ENCODE data around the gene DDX28. TPM values are rescaled to one million over a fixed set of nuclear protein-coding genes. Genes with fewer than 3 reads are reported as not detected.
"Not testable (repeated sequence)": the region's sequence is repeated elsewhere in the genome, so short reads cannot be mapped to it uniquely, and the experiment has no call there.

Gene DDX28
- polyA plus RNA-seq, 1 donor, result 9.9 TPM

DNA sequence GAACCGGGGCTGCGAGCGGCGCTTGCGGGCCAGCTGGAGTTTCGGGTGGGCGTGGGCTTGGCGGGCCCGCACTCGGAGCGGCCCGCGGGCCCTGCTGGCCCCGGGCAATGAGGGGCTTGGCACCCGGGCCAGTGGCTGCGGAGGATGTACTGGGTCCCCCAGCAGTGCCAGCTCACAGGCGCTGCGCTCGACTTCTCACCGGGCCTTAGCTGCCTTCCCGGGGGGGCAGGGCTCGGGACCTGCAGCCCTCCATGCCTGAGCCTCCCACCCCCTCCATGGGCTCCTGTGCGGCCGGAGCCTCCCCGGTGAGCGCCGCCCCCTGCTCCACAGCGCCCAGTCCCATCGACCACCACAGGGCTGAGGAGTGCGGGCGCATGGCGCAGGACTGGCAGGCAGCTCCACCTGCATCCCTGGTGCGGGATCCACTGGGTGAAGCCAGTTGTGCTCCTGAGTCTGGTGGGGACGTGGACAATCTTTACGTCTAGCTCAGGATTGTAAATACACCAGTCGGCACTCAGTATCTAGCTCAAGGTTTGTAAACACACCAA is 24.7 kb downstream of the DDX28 start:
- not testable (repeated sequence) for DNase-seq; H3K9me3 ChIP-seq (ENCODE audit: control insufficient read depth, low read depth, low read length); H3K36me3 ChIP-seq (ENCODE audit: control insufficient read depth, insufficient read depth, low read length); H3K27me3 ChIP-seq (ENCODE audit: control insufficient read depth, insufficient read depth, low read length); H3K27ac ChIP-seq (ENCODE audit: low read length); H3K4me3 ChIP-seq (ENCODE audit: low read length); H3K4me1 ChIP-seq (ENCODE audit: control insufficient read depth, insufficient read depth, low read length)
- no CpG with 5 or more reads among the region's 36 CpGs for WGBS (ENCODE audit: insufficient coverage, low lambda C conversion rate)

DNA sequence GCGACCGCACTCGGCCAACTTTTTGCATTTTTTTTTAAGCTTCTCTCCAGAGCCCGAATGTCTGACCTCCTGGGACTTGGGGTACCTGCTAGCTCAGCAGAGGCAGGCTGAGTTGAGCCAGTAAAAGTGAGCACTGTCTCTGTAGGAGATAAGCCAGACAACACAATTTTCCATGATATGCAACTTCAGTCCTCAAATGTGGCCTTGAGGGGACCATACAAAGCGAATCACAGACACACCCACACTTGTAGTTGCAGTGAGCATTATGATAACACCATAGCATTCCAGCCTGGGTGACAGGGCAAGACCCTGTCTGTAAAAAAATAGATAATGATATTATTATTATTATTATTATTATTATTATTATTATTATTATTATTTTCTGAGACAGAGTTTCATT is 26.4 kb downstream of the DDX28 start:
- no peak overlapping the region for H3K4me3 ChIP-seq (ENCODE audit: low read length)
- 80% methylated on average over 1 of the region's 5 CpGs for WGBS (ENCODE audit: insufficient coverage, low lambda C conversion rate)
- H3K9me3 ChIP-seq (ENCODE audit: control insufficient read depth, low read depth, low read length), result no peaks in the 10 kb centered on the region
- peaks cover 7% of the 10 kb centered on the region for H3K4me1 ChIP-seq (ENCODE audit: control insufficient read depth, insufficient read depth, low read length)
- no peak overlapping the region for H3K27ac ChIP-seq (ENCODE audit: low read length)
- H3K27me3 ChIP-seq (ENCODE audit: control insufficient read depth, insufficient read depth, low read length), result no peaks in the 10 kb centered on the region
- DNase-seq, result no peak
- no peaks in the 10 kb centered on the region for H3K36me3 ChIP-seq (ENCODE audit: control insufficient read depth, insufficient read depth, low read length)

DNA sequence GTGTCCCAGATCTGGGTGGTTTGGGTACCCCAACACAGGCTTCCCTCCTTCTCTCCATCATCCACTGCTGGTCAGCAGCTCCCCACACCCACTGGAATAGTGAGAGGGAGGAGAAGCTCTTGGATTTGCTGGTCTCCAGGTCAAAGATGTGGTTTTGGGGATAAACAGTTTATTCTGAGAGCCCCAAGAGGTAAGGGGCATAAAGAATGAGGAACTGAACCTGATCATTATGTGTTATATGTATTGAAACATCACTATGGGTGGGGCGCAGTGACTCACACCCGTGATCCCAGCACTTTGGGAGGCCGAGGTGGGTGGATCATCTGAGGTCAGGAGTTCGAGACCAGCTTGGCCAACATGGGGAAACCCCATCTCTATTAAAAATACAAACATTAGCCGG is 27.6 kb downstream of the DDX28 start:
- Histone ChIP-seq H3K27me3 (ENCODE audit: control insufficient read depth, insufficient read depth, low read length) (no peaks in the 10 kb centered on the region), H3K4me3 (ENCODE audit: low read length) (no peak overlapping the region), H3K36me3 (ENCODE audit: control insufficient read depth, insufficient read depth, low read length) (no peaks in the 10 kb centered on the region), H3K9me3 (ENCODE audit: control insufficient read depth, low read depth, low read length) (no peaks in the 10 kb centered on the region), H3K4me1 (ENCODE audit: control insufficient read depth, insufficient read depth, low read length) (peaks cover 7% of the 10 kb centered on the region), H3K27ac (ENCODE audit: low read length) (no peak overlapping the region)
- DNase-seq, result no peak
- no CpG with 5 or more reads among the region's 5 CpGs for WGBS (ENCODE audit: insufficient coverage, low lambda C conversion rate)

DNA sequence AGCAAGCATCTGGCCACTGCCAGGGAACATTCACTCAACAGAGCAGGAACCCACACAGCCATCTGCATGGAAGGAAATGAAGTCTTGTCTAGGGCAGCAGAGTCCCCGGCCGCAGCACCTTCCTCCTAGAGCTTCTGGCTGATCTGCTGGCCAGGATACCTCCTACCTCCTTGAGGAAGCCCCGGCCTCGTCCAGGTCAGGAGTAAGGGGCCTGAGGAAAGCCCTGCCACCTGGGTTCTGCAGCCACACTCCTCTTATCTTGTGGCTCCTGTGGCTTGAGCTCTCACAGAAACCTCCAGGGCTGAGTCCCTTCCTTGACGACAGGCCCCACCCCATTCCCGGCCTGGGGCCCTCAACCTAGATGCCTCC is 29.0 kb downstream of the DDX28 start:
- H3K36me3 ChIP-seq (ENCODE audit: control insufficient read depth, insufficient read depth, low read length); H3K4me1 ChIP-seq (ENCODE audit: control insufficient read depth, insufficient read depth, low read length); H3K27ac ChIP-seq (ENCODE audit: low read length); H3K9me3 ChIP-seq (ENCODE audit: control insufficient read depth, low read depth, low read length); H3K4me3 ChIP-seq (ENCODE audit: low read length); DNase-seq; H3K27me3 ChIP-seq (ENCODE audit: control insufficient read depth, insufficient read depth, low read length): not testable (repeated sequence)
- no CpG with 5 or more reads among the region's 6 CpGs for WGBS (ENCODE audit: insufficient coverage, low lambda C conversion rate)

DNA sequence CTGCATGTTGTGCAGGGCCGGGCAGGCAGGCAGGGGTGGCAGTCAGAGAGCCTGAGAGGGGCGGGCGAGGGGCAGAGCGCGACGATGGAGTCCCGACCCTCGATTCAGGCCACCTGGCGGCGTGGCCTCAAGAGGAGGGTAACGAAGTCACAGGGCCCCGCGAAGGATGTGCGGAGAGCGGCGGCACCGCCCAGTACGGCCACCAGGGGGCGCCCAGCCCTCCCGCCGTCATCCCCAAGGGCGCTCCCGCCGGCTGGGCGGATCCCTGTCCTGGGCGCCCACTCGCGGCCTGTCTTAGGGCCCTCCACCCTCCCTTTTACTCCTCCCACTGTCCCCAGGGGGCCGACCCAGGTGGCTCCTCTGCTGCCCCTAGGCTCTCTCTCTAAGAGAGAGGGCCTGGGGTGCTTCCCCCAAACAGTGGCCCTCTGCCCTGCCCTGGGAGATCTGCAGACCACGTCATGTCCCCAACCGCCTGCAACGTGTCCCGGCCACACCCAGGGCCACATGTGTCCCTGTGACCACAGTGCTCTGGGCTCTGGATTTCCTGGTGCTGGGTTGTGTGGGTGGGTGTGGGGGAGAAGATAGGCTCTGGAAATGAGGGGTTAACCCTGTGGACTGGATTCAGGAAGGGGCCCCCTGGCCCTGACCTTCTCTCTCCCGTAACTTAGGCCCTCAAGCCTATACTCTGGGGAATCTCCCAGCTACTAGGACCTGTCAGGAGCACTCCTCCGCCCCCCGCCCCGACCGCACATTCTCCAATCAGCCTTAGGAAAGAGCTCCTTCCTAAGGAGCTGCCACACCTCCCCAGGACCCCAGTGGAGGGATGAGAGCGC is 29.6 kb downstream of the DDX28 start:
- no peaks in the 10 kb centered on the region for H3K36me3 ChIP-seq (ENCODE audit: control insufficient read depth, insufficient read depth, low read length)
- H3K27me3 ChIP-seq (ENCODE audit: control insufficient read depth, insufficient read depth, low read length), result no peaks in the 10 kb centered on the region
- H3K27ac ChIP-seq (ENCODE audit: low read length), result no peak overlapping the region
- peaks cover 7% of the 10 kb centered on the region for H3K4me1 ChIP-seq (ENCODE audit: control insufficient read depth, insufficient read depth, low read length)
- no peaks in the 10 kb centered on the region for H3K9me3 ChIP-seq (ENCODE audit: control insufficient read depth, low read depth, low read length)
- WGBS (ENCODE audit: insufficient coverage, low lambda C conversion rate), result no CpG with 5 or more reads among the region's 39 CpGs
- peak overlapping the region; percentile 23 for H3K4me3 ChIP-seq (ENCODE audit: low read length)
- peak; percentile 55 to 74 for DNase-seq

DNA sequence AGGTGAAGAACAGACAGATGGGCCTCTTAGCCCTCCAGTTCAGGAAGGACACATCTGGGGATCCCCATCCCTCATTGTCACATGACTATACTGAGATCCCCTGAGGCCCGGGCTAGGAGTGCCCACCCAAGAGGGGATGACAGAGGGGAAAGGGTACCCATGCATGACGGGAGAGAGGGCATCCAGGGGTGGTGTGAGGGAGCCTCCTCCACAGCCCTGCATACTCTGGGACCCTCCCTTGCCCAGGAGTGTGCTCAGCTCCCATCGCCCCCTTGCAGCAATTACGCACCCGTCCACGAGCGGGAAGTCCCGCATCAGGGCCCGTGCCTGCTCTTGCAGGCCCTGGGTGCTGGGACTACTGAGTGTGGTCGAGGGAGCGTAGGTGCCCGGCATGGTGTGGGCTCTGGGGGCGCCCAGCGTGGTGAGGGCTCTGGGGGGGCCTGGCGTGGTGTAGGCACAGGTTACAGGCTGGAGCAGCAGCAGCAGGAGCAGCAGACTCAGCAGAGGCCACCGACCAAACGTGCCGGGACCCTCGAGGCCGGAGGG is 30.3 kb downstream of the DDX28 start:
- H3K9me3 ChIP-seq (ENCODE audit: control insufficient read depth, low read depth, low read length), result no peaks in the 10 kb centered on the region
- no peak overlapping the region for H3K4me3 ChIP-seq (ENCODE audit: low read length)
- H3K27ac ChIP-seq (ENCODE audit: low read length), result no peak overlapping the region
- no peaks in the 10 kb centered on the region for H3K36me3 ChIP-seq (ENCODE audit: control insufficient read depth, insufficient read depth, low read length)
- H3K4me1 ChIP-seq (ENCODE audit: control insufficient read depth, insufficient read depth, low read length), result peaks cover 7% of the 10 kb centered on the region
- WGBS (ENCODE audit: insufficient coverage, low lambda C conversion rate), result no CpG with 5 or more reads among the region's 20 CpGs
- no peaks in the 10 kb centered on the region for H3K27me3 ChIP-seq (ENCODE audit: control insufficient read depth, insufficient read depth, low read length)
- no peak for DNase-seq

DNA sequence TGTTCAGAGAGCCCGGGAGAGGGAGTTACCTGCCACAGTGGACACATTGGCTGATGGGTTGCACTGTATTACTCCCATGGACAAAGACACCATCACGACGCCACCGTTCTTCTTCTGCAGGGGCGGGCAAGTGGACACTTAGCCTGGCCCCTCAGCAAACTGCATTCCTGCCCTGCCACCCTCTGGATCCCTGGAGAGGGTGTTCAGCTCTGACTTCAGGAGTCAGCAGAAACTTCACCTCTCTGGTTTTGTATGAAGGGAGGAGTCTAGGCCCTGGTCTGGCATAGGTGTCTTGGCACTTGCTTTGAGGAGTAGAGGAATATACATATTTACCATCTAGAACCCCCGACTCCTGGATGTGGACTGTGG is 33.0 kb downstream of the DDX28 start:
- no CpG with 5 or more reads among the region's 6 CpGs for WGBS (ENCODE audit: insufficient coverage, low lambda C conversion rate)
- Histone ChIP-seq H3K36me3 (ENCODE audit: control insufficient read depth, insufficient read depth, low read length) (no peaks in the 10 kb centered on the region), H3K4me3 (ENCODE audit: low read length) (no peak overlapping the region), H3K4me1 (ENCODE audit: control insufficient read depth, insufficient read depth, low read length) (peaks cover 7% of the 10 kb centered on the region), H3K27ac (ENCODE audit: low read length) (no peak overlapping the region), H3K9me3 (ENCODE audit: control insufficient read depth, low read depth, low read length) (no peaks in the 10 kb centered on the region), H3K27me3 (ENCODE audit: control insufficient read depth, insufficient read depth, low read length) (no peaks in the 10 kb centered on the region)
- no peak for DNase-seq

DNA sequence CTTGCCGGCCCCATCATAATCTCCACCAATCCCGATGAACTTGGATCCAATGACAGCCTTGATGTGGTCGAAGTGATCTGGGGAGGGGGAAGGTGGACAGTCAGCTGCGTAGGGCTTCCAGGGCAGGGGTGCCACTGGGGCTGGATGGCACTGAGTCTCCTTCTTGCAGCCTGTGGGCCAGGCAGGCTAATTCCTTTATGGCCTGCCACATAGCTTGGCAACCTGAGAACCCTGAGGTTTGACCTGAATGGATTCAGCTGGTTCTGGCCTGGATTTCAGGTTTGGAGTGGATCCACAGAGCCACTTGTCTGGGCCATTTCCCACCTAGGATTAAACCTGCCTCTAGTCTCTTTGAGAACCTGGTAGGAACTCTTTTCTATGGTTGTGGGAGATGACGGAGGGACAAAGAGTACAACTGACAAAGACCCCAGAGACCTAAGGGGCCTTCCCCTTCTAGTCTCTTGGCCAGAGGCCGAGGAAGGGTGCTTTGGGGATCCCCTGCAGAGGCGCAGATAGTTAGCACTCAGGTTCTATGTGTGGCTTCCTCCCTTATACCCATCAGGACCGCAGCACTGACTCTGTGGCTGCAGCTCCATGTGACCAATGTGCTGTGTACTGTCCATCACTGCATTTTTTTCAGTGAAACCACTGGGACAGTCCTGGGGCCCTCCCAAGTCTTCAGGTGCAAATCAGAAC is 33.6 kb downstream of the DDX28 start:
- DNase-seq, result no peak
- no peak overlapping the region for H3K4me3 ChIP-seq (ENCODE audit: low read length)
- H3K4me1 ChIP-seq (ENCODE audit: control insufficient read depth, insufficient read depth, low read length), result peaks cover 7% of the 10 kb centered on the region
- H3K27ac ChIP-seq (ENCODE audit: low read length), result no peak overlapping the region
- WGBS (ENCODE audit: insufficient coverage, low lambda C conversion rate), result no CpG with 5 or more reads among the region's 8 CpGs
- H3K27me3 ChIP-seq (ENCODE audit: control insufficient read depth, insufficient read depth, low read length), result no peaks in the 10 kb centered on the region
- H3K9me3 ChIP-seq (ENCODE audit: control insufficient read depth, low read depth, low read length), result no peaks in the 10 kb centered on the region
- no peaks in the 10 kb centered on the region for H3K36me3 ChIP-seq (ENCODE audit: control insufficient read depth, insufficient read depth, low read length)

DNA sequence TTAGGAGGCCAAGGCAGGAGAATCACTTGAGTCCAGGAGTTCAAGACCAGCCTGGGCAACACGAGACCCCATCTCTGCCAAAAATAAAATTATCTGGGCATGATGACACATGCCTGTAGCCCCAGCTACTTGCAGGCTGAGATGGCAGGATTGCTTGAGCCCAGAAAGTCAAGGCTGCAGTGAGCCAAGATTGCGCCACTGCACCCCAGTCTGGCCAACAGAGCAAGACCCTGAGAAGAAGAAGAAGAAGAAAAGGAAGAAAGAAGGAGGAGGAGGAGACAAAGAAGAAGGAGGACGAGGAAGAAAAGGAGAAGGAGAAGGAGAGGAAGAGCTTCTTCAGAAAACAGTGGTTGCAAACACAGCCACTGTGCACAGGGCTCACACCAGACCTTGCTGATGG is 34.4 kb downstream of the DDX28 start:
- DNase-seq, result no peak
- no peaks in the 10 kb centered on the region for H3K9me3 ChIP-seq (ENCODE audit: control insufficient read depth, low read depth, low read length)
- no peak overlapping the region for H3K4me3 ChIP-seq (ENCODE audit: low read length)
- no peaks in the 10 kb centered on the region for H3K27me3 ChIP-seq (ENCODE audit: control insufficient read depth, insufficient read depth, low read length)
- H3K4me1 ChIP-seq (ENCODE audit: control insufficient read depth, insufficient read depth, low read length), result peaks cover 6% of the 10 kb centered on the region
- no peaks in the 10 kb centered on the region for H3K36me3 ChIP-seq (ENCODE audit: control insufficient read depth, insufficient read depth, low read length)
- no peak overlapping the region for H3K27ac ChIP-seq (ENCODE audit: low read length)
- WGBS (ENCODE audit: insufficient coverage, low lambda C conversion rate), result 96% methylated on average over 2 of the region's 3 CpGs

DNA sequence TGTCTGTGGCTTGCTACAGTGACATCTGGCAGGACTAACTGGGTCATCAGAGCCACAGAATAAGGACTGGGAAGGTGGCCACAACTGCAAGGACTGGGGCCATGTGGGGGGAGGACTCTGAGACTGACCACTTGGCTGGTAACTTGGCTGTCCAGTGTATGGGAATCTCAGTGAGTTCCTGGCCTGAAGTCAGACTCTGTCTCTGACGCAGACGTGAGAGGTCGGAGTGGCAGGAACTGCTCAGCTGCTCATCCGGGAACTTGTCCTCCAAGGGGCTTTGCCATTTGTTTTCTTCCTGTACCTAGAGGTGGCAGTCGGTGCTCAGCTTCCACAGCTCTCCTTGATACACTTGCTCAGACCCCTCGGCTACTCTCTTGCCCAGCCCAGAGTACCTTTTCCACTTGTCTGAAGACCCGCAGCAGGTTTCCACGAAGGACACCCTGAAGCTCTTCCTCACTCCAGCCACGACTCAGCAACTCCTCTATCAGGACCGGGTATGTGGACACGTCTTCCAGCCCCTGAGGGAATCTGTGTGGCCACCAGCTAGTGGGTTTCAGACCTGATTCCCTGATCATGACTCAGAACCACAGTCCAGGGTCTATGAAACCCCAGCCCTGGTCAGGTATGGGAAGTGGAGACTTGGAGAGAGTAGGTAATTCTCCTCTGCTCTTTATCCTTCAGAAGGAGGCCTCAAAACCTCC is 35.4 kb downstream of the DDX28 start:
- H3K36me3 ChIP-seq (ENCODE audit: control insufficient read depth, insufficient read depth, low read length), result no peaks in the 10 kb centered on the region
- peak in 1 of 2 donors; percentile 9 for DNase-seq
- H3K4me1 ChIP-seq (ENCODE audit: control insufficient read depth, insufficient read depth, low read length), result no peaks in the 10 kb centered on the region
- H3K9me3 ChIP-seq (ENCODE audit: control insufficient read depth, low read depth, low read length), result no peaks in the 10 kb centered on the region
- no CpG with 5 or more reads among the region's 11 CpGs for WGBS (ENCODE audit: insufficient coverage, low lambda C conversion rate)
- H3K27ac ChIP-seq (ENCODE audit: low read length), result no peak overlapping the region
- H3K4me3 ChIP-seq (ENCODE audit: low read length), result no peak overlapping the region
- H3K27me3 ChIP-seq (ENCODE audit: control insufficient read depth, insufficient read depth, low read length), result no peaks in the 10 kb centered on the region
